Prostate gland (tissue), 2 donors: ENCODE data around the gene ZNF850. TPM values are rescaled to one million over a fixed set of nuclear protein-coding genes. Genes with fewer than 3 reads are reported as not detected.

ENCODE experiments used
- DNase-seq: peaks from one replicate; pipeline ENCODE4 v3.0.0-alpha.2; 2019; ENCODE audit warnings: low spot score
- H3K27ac ChIP-seq, 2 donors: fragments of 200-600 bp; sonication (generic); 2 replicates each; pipeline ENCODE4 v1.5.1; 2017 to 2019
- H3K27me3 ChIP-seq: fragments of 200-600 bp; sonication (generic); replicated peaks from 2 replicates; pipeline ENCODE4 v1.5.1; 2019; ENCODE audit not compliant: insufficient read depth
- H3K36me3 ChIP-seq, 2 donors: fragments of 200-600 bp; sonication (generic); 1 replicate in 1 of 2; 2 replicates in 1 of 2; pipeline versions ENCODE4 v1.5.1 to v1.8.1; 2017 to 2019
- H3K4me1 ChIP-seq: fragments of 200-600 bp; sonication (generic); replicated peaks from 2 replicates; pipeline ENCODE4 v1.5.1; 2019
- H3K4me3 ChIP-seq, 2 donors: fragments of 200-600 bp; sonication (generic); 2 replicates each; pipeline ENCODE4 v1.5.1; 2017 to 2019
- H3K9me3 ChIP-seq: fragments of 200-600 bp; sonication (generic); 2 replicates; pipeline ENCODE4 v1.5.1; 2017
- CTCF ChIP-seq, 4 experiments: fragments of 200-600 bp in 2 of 4; fragments of 450-650 bp in 2 of 4; sonication (generic) in 2 of 4; IDR thresholded peaks; 1 replicate in 3 of 4; 2 replicates in 1 of 4; pipeline ENCODE4 v1.5.1; 2016 to 2019; ENCODE audit warnings: antibody characterized with exemption in 4 of 4, mild to moderate bottlenecking in 2 of 4, moderate library complexity in 2 of 4
- POLR2A ChIP-seq: fragments of 450-650 bp; IDR thresholded peaks from one replicate; pipeline ENCODE4 v1.6.1; 2016; ENCODE audit warnings: antibody characterized with exemption, mild to moderate bottlenecking
- POLR2AphosphoS5 ChIP-seq: sonication (generic); formaldehyde crosslinking; IDR thresholded peaks from one replicate; pipeline ENCODE4 v1.6.1; 2017; ENCODE audit warnings: antibody characterized with exemption
- WGBS: methylation state at CpG from one replicate; pipeline ENCODE4 v1.1.5; 2018; 5-methylcytosine and 5-hydroxymethylcytosine counted together
- intact Hi-C: fragments of 100-400 bp; cut with DNase I; formaldehyde crosslinking; loops from one replicate; pipeline ENCODE4 v1.14.2; 2022
- total RNA-seq, 2 donors: library from RNA; depleted of rRNA; stranded (reverse); fragments of >200 nt; gene quantifications; one replicate each; pipeline ENCODE4 v1.1.0, GENCODE V29; 2016

ZNF850 gene
- total RNA-seq, 2 donors from 2014 or later = 2.4 to 10.0 TPM

- H3K27ac ChIP-seq = no peak overlapping the region
- no peaks in the 10 kb centered on the region for H3K36me3 ChIP-seq
- TF ChIP-seq CTCF (IDR thresholded peaks at IDR 0.05) (no peak), POLR2A (no peak), POLR2AphosphoS5 (no peak)
- no peaks in the 10 kb centered on the region for H3K4me1 ChIP-seq
- no peak overlapping the region for H3K4me3 ChIP-seq
- no peak for DNase-seq
- intact Hi-C loops = no loop called here
- no peaks in the 10 kb centered on the region for H3K27me3 ChIP-seq
- H3K9me3 ChIP-seq = no peaks in the 10 kb centered on the region
These were observed 93.2 kb downstream of the ZNF850 start for GRCh38 chr19:36679455-36679854.

GRCh38 chr19:36674201-36674600, 98.4 kb downstream of the ZNF850 start:
- intact Hi-C loops = no loop called here
- H3K27ac ChIP-seq = no peak overlapping the region
- no peaks in the 10 kb centered on the region for H3K4me1 ChIP-seq
- no peaks in the 10 kb centered on the region for H3K27me3 ChIP-seq
- DNase-seq = no peak
- TF ChIP-seq CTCF (IDR thresholded peaks at IDR 0.05) = no peak
- TF ChIP-seq POLR2A = no peak
- TF ChIP-seq POLR2AphosphoS5 = no peak
- no peaks in the 10 kb centered on the region for H3K9me3 ChIP-seq
- no peaks in the 10 kb centered on the region for H3K36me3 ChIP-seq
- WGBS = 97% methylated on average over 2 of the region's 2 CpGs
- no peak overlapping the region for H3K4me3 ChIP-seq

GRCh38 chr19:36672368-36672767, 100.2 kb downstream of the ZNF850 start:
- H3K9me3 ChIP-seq = no peaks in the 10 kb centered on the region
- no peaks in the 10 kb centered on the region for H3K36me3 ChIP-seq
- 96% methylated on average over 1 of the region's 1 CpG for WGBS

GRCh38 chr19:36668646-36669045, 104.0 kb downstream of the ZNF850 start:
- intact Hi-C loops = no loop called here
- H3K4me3 ChIP-seq = no peak overlapping the region
- WGBS = 90% methylated on average over 2 of the region's 2 CpGs

More at GRCh38 chr19:36672368-36672767, 100.2 kb downstream of the ZNF850 start:
- intact Hi-C loops = no loop called here
- Histone ChIP-seq H3K27me3 (no peaks in the 10 kb centered on the region), H3K27ac (no peak overlapping the region), H3K4me1 (no peaks in the 10 kb centered on the region), H3K4me3 (no peak overlapping the region)
- TF ChIP-seq CTCF (IDR thresholded peaks at IDR 0.05) = no peak
- TF ChIP-seq POLR2A = no peak
- TF ChIP-seq POLR2AphosphoS5 = no peak
- no peak for DNase-seq

More at GRCh38 chr19:36668646-36669045, 104.0 kb downstream of the ZNF850 start:
- TF ChIP-seq POLR2AphosphoS5 (no peak), POLR2A (no peak), CTCF (IDR thresholded peaks at IDR 0.05) (no peak)
- no peaks in the 10 kb centered on the region for H3K4me1 ChIP-seq
- no peaks in the 10 kb centered on the region for H3K27me3 ChIP-seq
- H3K9me3 ChIP-seq = no peaks in the 10 kb centered on the region
- no peaks in the 10 kb centered on the region for H3K36me3 ChIP-seq
- no peak for DNase-seq
- no peak overlapping the region for H3K27ac ChIP-seq
